OCI-LY1 (cell line): ENCODE measurements around the gene PRSS57.
"Not testable (repeated sequence)": the region's sequence is repeated elsewhere in the genome, so short reads cannot be mapped to it uniquely, and the experiment has no call there.

ENCODE experiments used
- H2AFZ ChIP-seq: fragments of 200-600 bp; sonication (generic), shearing (Covaris generic); 2 replicates; pipeline ENCODE4 v1.6.0; 2014; ENCODE audit warnings: antibody characterized with exemption, mild to moderate bottlenecking, low read length
- H3F3A ChIP-seq: fragments of 200-600 bp; sonication (generic), shearing (Covaris generic); 2 replicates; pipeline ENCODE4 v1.6.0; 2014; ENCODE audit warnings: mild to moderate bottlenecking, antibody characterized with exemption, low read length, moderate library complexity; ENCODE audit not compliant: insufficient read depth
- H3K27ac ChIP-seq: fragments of 200-600 bp; sonication (generic); 2 replicates; pipeline ENCODE4 v1.5.1; 2014; ENCODE audit warnings: low read length, mixed run types, mild to moderate bottlenecking, low read depth; ENCODE audit not compliant: poor library complexity, severe bottlenecking
- H3K27me3 ChIP-seq: fragments of 200-600 bp; sonication (generic); 2 replicates; pipeline ENCODE4 v1.6.0; 2014; ENCODE audit warnings: antibody characterized with exemption, mild to moderate bottlenecking, low read length, moderate library complexity; ENCODE audit not compliant: insufficient read depth
- H3K36me3 ChIP-seq: fragments of 200-600 bp; sonication (generic); 2 replicates; pipeline ENCODE4 v1.6.1; 2014; ENCODE audit warnings: mild to moderate bottlenecking, antibody characterized with exemption, low read length, moderate library complexity, mixed read lengths; ENCODE audit not compliant: insufficient read depth
- H3K4me1 ChIP-seq: fragments of 200-600 bp; sonication (generic); 2 replicates; pipeline ENCODE4 v1.5.1; 2014; ENCODE audit warnings: mild to moderate bottlenecking, low read length, moderate library complexity; ENCODE audit not compliant: insufficient read depth, severe bottlenecking
- H3K4me2 ChIP-seq: fragments of 200-600 bp; sonication (generic), shearing (Covaris generic); 2 replicates; pipeline ENCODE4 v1.6.1; 2014; ENCODE audit warnings: low read length
- H3K4me3 ChIP-seq: fragments of 200-600 bp; sonication (generic); 2 replicates; pipeline ENCODE4 v1.5.1; 2014; ENCODE audit warnings: low read length, low read depth, mild to moderate bottlenecking, mixed read lengths; ENCODE audit not compliant: poor library complexity, severe bottlenecking
- H3K79me2 ChIP-seq: fragments of 200-600 bp; shearing (Covaris generic); 2 replicates; pipeline ENCODE4 v1.6.1; 2016; ENCODE audit warnings: mixed run types, low read length, mixed read lengths; ENCODE audit not compliant: insufficient read depth
- H3K9ac ChIP-seq: fragments of 200-600 bp; sonication (generic), shearing (Covaris generic); 2 replicates; pipeline ENCODE4 v1.6.1; 2014; ENCODE audit warnings: mild to moderate bottlenecking, low read length, mixed read lengths
- H3K9me2 ChIP-seq: fragments of 200-600 bp; sonication (generic), shearing (Covaris generic); 2 replicates; pipeline ENCODE4 v1.6.1; 2014; ENCODE audit warnings: low read depth, mild to moderate bottlenecking, low read length, mixed read lengths
- H3K9me3 ChIP-seq: fragments of 200-600 bp; shearing (Covaris generic); 2 replicates; pipeline ENCODE4 v1.6.1; 2014; ENCODE audit warnings: low read length, mixed read lengths
- H4K20me1 ChIP-seq: fragments of 200-600 bp; sonication (generic), shearing (Covaris generic); 2 replicates; pipeline ENCODE4 v1.6.0; 2016; ENCODE audit warnings: mild to moderate bottlenecking, low read length; ENCODE audit not compliant: insufficient read depth
- EZH2 ChIP-seq: fragments of 200-600 bp; sonication (generic), shearing (Covaris generic); IDR thresholded peaks from 2 replicates; pipeline ENCODE4 v1.8.0; 2017; ENCODE audit warnings: borderline replicate concordance, mixed run types, mild to moderate bottlenecking, antibody characterized with exemption, low read length, moderate library complexity, mixed read lengths
- TF ChIP-seq, protein P1 (sequence below): fragments of 200-600 bp; sonication (generic), shearing (Covaris generic); IDR thresholded peaks from 2 replicates; pipeline ENCODE4 v1.5.1; 2017; ENCODE audit warnings: mild to moderate bottlenecking, antibody characterized with exemption, low read length, moderate library complexity, mixed read lengths

Gene PRSS57

GRCh38 chr19:676007-676338 is 19.3 kb downstream of the PRSS57 start:
- H3K4me1 ChIP-seq: peaks cover 6% of the 10 kb centered on the region
- no peaks in the 10 kb centered on the region for H3K9me2 ChIP-seq
- H3K79me2 ChIP-seq: no peaks in the 10 kb centered on the region
- TF ChIP-seq, protein P1, sequence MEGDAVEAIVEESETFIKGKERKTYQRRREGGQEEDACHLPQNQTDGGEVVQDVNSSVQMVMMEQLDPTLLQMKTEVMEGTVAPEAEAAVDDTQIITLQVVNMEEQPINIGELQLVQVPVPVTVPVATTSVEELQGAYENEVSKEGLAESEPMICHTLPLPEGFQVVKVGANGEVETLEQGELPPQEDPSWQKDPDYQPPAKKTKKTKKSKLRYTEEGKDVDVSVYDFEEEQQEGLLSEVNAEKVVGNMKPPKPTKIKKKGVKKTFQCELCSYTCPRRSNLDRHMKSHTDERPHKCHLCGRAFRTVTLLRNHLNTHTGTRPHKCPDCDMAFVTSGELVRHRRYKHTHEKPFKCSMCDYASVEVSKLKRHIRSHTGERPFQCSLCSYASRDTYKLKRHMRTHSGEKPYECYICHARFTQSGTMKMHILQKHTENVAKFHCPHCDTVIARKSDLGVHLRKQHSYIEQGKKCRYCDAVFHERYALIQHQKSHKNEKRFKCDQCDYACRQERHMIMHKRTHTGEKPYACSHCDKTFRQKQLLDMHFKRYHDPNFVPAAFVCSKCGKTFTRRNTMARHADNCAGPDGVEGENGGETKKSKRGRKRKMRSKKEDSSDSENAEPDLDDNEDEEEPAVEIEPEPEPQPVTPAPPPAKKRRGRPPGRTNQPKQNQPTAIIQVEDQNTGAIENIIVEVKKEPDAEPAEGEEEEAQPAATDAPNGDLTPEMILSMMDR: no peak
- TF ChIP-seq EZH2: no peak
- H3K36me3 ChIP-seq: no peaks in the 10 kb centered on the region
- H3K27me3 ChIP-seq: peaks cover 8% of the 10 kb centered on the region; the same call in 1 of the 2 replicates
- H3K9ac ChIP-seq: no peak overlapping the region
- H3F3A ChIP-seq: no peaks in the 10 kb centered on the region
- no peak overlapping the region for H3K27ac ChIP-seq
- no peaks in the 10 kb centered on the region for H3K9me3 ChIP-seq
- no peak overlapping the region for H3K4me3 ChIP-seq
- no peak overlapping the region for H2AFZ ChIP-seq
- H3K4me2 ChIP-seq: no peak overlapping the region
- no peaks in the 10 kb centered on the region for H4K20me1 ChIP-seq

GRCh38 chr19:674282-675151 is 20.7 kb downstream of the PRSS57 start:
- Histone ChIP-seq H3K4me3 (no peak overlapping the region), H3K9ac (no peak overlapping the region), H2AFZ (no peak overlapping the region), H3K36me3 (no peaks in the 10 kb centered on the region), H3K9me3 (no peaks in the 10 kb centered on the region), H3K79me2 (no peaks in the 10 kb centered on the region), H3F3A (no peaks in the 10 kb centered on the region), H3K27ac (no peak overlapping the region), H3K4me2 (no peak overlapping the region), H3K27me3 (peaks cover 8% of the 10 kb centered on the region; the same call in 1 of the 2 replicates), H3K9me2 (no peaks in the 10 kb centered on the region), H4K20me1 (no peaks in the 10 kb centered on the region), H3K4me1 (peaks cover 4% of the 10 kb centered on the region)
- TF ChIP-seq, protein P1: no peak
- no peak for TF ChIP-seq EZH2

DNA sequence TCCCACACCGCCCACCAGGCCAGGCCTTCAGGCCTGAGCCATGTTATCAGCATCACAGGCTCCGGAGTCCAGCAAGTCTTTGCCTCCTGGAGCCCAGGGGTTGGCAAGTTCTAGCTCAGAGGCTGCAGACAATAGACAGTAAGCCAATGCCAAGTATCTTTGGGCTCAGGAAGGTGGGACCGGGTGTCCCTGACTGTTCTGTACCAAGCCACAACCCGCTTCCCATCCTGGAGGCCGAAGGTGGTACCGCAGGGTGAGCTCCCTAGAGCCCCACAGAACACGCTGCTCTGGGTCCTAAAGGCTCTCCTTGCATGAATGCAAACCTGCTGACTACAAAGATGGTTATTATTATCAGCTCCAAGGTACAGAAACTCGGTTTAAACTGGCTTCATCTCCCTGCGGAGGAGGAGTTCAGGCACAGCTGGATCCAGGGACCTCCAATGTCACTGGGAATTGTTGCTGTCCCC is 24.6 kb downstream of the PRSS57 start:
- Histone ChIP-seq H3K4me1 (no peaks in the 10 kb centered on the region), H3K27me3 (peaks cover 4% of the 10 kb centered on the region; the same call in 1 of the 2 replicates), H3K4me2 (no peak overlapping the region), H3K79me2 (no peaks in the 10 kb centered on the region), H3K27ac (no peak overlapping the region), H3F3A (no peaks in the 10 kb centered on the region), H3K9me3 (no peaks in the 10 kb centered on the region), H3K9me2 (no peaks in the 10 kb centered on the region), H4K20me1 (no peaks in the 10 kb centered on the region), H2AFZ (no peak overlapping the region), H3K36me3 (no peaks in the 10 kb centered on the region), H3K4me3 (no peak overlapping the region), H3K9ac (no peak overlapping the region)
- TF ChIP-seq EZH2: no peak
- TF ChIP-seq, protein P1: no peak

- not testable (repeated sequence) for H3K9me2 ChIP-seq, H3F3A ChIP-seq, H3K9ac ChIP-seq, H3K27me3 ChIP-seq, H3K4me3 ChIP-seq, H3K9me3 ChIP-seq, H3K79me2 ChIP-seq, H3K4me2 ChIP-seq, H3K27ac ChIP-seq, H4K20me1 ChIP-seq, H2AFZ ChIP-seq, H3K36me3 ChIP-seq
- H3K4me1 ChIP-seq: peaks cover 14% of the 10 kb centered on the region
These were observed 26.4 kb downstream of the PRSS57 start for GRCh38 chr19:668675-669434.

DNA sequence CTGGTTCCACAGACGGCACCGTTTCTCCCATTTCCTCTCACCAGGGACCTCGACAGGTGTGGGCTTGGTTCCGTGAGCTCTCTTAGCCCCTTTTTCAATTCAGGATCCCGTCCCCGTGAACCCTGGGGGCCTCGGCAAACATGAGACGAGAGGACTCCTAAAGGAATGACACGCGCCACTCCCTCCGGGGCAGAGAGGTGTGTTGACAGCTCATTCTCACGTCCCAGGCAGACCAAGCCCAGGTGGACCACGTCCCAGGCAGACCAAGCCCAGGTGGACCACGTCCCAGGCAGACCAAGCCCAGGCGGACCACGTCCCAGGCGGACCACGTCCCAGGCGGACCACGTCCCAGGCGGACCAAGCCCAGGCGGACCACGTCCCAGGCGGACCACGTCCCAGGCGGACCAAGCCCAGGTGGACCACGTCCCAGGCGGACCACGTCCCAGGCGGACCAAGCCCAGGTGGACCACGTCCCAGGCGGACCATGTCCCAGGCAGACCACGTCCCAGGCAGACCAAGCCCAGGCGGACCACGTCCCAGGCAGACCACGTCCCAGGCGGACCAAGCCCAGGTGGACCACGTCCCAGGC is 28.2 kb downstream of the PRSS57 start:
- H3K27ac ChIP-seq, H3K36me3 ChIP-seq: not testable (repeated sequence)

More for the DNA sequence above, 28.2 kb downstream of the PRSS57 start:
- H3K9me2 ChIP-seq, H2AFZ ChIP-seq, H3K79me2 ChIP-seq, H3K9ac ChIP-seq, H3K4me3 ChIP-seq, H3K27me3 ChIP-seq, H4K20me1 ChIP-seq, H3F3A ChIP-seq, H3K9me3 ChIP-seq, H3K4me2 ChIP-seq: not testable (repeated sequence)
- peaks cover 20% of the 10 kb centered on the region for H3K4me1 ChIP-seq
